SK-N-SH (cell line): ENCODE measurements around the gene SNED1. TPM values are rescaled to one million over a fixed set of nuclear protein-coding genes. Genes with fewer than 3 reads are reported as not detected.

ENCODE experiments used
- CTCF ChIA-PET: fragments of 300-600, 350-600 bp; formaldehyde crosslinking; extraction: SDS; loops from one replicate; lab custom pipeline; 2021; lab: Yijun Ruan, JAX
- POLR2A ChIA-PET: fragments of 350-600 bp; sonication (Branson Sonifier 250); formaldehyde crosslinking; extraction: SDS; loops from one replicate; lab custom pipeline; 2020; ENCODE audit warnings: antibody characterized with exemption, inconsistent platforms; lab: Yijun Ruan, JAX
- DNase-seq: peaks from one replicate; pipeline ENCODE4 v3.0.0; 2012
- H2AFZ ChIP-seq: fragments of 200-600 bp; sonication (generic); 2 replicates; pipeline ENCODE4 v1.8.1; 2016; ENCODE audit warnings: antibody characterized with exemption, mild to moderate bottlenecking, low read depth
- H3F3A ChIP-seq: fragments of 200-600 bp; sonication (generic); replicated peaks from 2 replicates; pipeline ENCODE3; 2016; ENCODE audit warnings: antibody characterized with exemption, mild to moderate bottlenecking; ENCODE audit not compliant: insufficient read depth
- H3K27ac ChIP-seq, 2 experiments: fragments of 200-500 bp in 1 of 2; fragments of 200-600 bp in 1 of 2; sonication (Bioruptor generic) in 1 of 2; sonication (generic), shearing (Covaris generic) in 1 of 2; 2 replicates each; pipeline versions ENCODE4 v1.5.1 to v1.6.1; 2014 to 2016; ENCODE audit warnings: low read depth in 2 of 2, inconsistent platforms in 1 of 2, low read length in 1 of 2, mild to moderate bottlenecking in 1 of 2, mixed read lengths in 1 of 2
- H3K27me3 ChIP-seq: fragments of 200-600 bp; sonication (generic), shearing (Covaris generic); 2 replicates; pipeline ENCODE4 v1.6.1; 2016; ENCODE audit warnings: mixed run types; ENCODE audit not compliant: insufficient read depth
- H3K36me3 ChIP-seq, 2 experiments: fragments of 200-500 bp in 1 of 2; fragments of 200-600 bp in 1 of 2; sonication (Bioruptor generic) in 1 of 2; sonication (generic) in 1 of 2; replicated peaks in 1 of 2; 2 replicates each; pipeline versions ENCODE3 to v1.5.1; 2014 to 2016; ENCODE audit warnings: low read length in 1 of 2, mild to moderate bottlenecking in 1 of 2; ENCODE audit not compliant: insufficient read depth in 2 of 2, control insufficient read depth in 1 of 2
- H3K4me1 ChIP-seq, 2 experiments: fragments of 200-500 bp in 1 of 2; fragments of 200-600 bp in 1 of 2; sonication (Bioruptor generic) in 1 of 2; sonication (generic), shearing (Covaris generic) in 1 of 2; 2 replicates each; pipeline versions ENCODE4 v1.5.1 to v1.6.1; 2014 to 2016; ENCODE audit warnings: low read depth in 1 of 2, low read length in 1 of 2, mixed run types in 1 of 2; ENCODE audit not compliant: insufficient read depth in 2 of 2, control insufficient read depth in 1 of 2
- H3K4me2 ChIP-seq: fragments of 200-600 bp; sonication (generic), shearing (Covaris generic); 2 replicates; pipeline ENCODE4 v1.6.1; 2017; ENCODE audit warnings: mixed run types
- H3K4me3 ChIP-seq, 2 experiments: fragments of 200-500 bp in 1 of 2; fragments of 200-600 bp in 1 of 2; sonication (Bioruptor generic) in 1 of 2; sonication (generic), shearing (Covaris generic) in 1 of 2; 2 replicates each; pipeline versions ENCODE4 v1.5.1 to v1.8.1; 2014 to 2016; ENCODE audit warnings: low read depth in 2 of 2, inconsistent platforms in 1 of 2, low read length in 1 of 2, mild to moderate bottlenecking in 1 of 2, mixed read lengths in 1 of 2, moderate library complexity in 1 of 2
- H3K79me2 ChIP-seq: fragments of 200-600 bp; sonication (generic); 2 replicates; pipeline ENCODE4 v1.8.1; 2017; ENCODE audit warnings: mild to moderate bottlenecking; ENCODE audit not compliant: insufficient read depth
- H3K9ac ChIP-seq: fragments of 200-600 bp; sonication (generic); 2 replicates; pipeline ENCODE4 v1.6.1; 2017; ENCODE audit warnings: mixed run types
- H3K9me2 ChIP-seq: fragments of 200-600 bp; sonication (generic); 2 replicates; pipeline ENCODE4 v1.6.1; 2017; ENCODE audit warnings: mixed run types
- H3K9me3 ChIP-seq: fragments of 200-600 bp; sonication (generic); 2 replicates; pipeline ENCODE4 v1.6.1; 2017; ENCODE audit warnings: mixed run types, mild to moderate bottlenecking, moderate library complexity
- H4K20me1 ChIP-seq: fragments of 200-600 bp; sonication (generic); 2 replicates; pipeline ENCODE4 v1.6.1; 2017; ENCODE audit warnings: mild to moderate bottlenecking, mixed run types; ENCODE audit not compliant: insufficient read depth
- ELF1 ChIP-seq: IDR thresholded peaks from 2 replicates; pipeline ENCODE4 v1.4.0; 2012
- FOXJ3 ChIP-seq: sonication (generic); formaldehyde crosslinking; IDR thresholded peaks from 2 replicates; pipeline ENCODE4 v1.5.1; 2020; ENCODE audit warnings: mild to moderate bottlenecking, missing genetic modification reagents
- GATA2 ChIP-seq: sonication (generic); formaldehyde crosslinking; IDR thresholded peaks from 2 replicates; pipeline ENCODE4 v1.5.0; 2020; ENCODE audit warnings: mild to moderate bottlenecking, missing genetic modification reagents
- NFIC ChIP-seq: IDR thresholded peaks from 2 replicates; pipeline ENCODE4 v1.4.0; 2012; ENCODE audit warnings: borderline replicate concordance
- NRF1 ChIP-seq: IDR thresholded peaks from 2 replicates; pipeline ENCODE4 v1.6.1; 2012; ENCODE audit warnings: low read depth, mild to moderate bottlenecking, low read length
- RCOR1 ChIP-seq: fragments of 150-350 bp; IDR thresholded peaks from 2 replicates; pipeline ENCODE4 v1.6.1; 2017; ENCODE audit warnings: antibody characterized with exemption, low read length
- REST ChIP-seq: IDR thresholded peaks from 2 replicates; pipeline ENCODE4 v1.6.1; 2012; ENCODE audit warnings: mild to moderate bottlenecking, low read depth, low read length, moderate library complexity
- RFX5 ChIP-seq: IDR thresholded peaks from 2 replicates; pipeline ENCODE4 v1.6.1; 2012; ENCODE audit warnings: mild to moderate bottlenecking, improper control_type of control experiment, low read length
- RXRA ChIP-seq: IDR thresholded peaks from 2 replicates; pipeline ENCODE4 v1.4.0; 2012; ENCODE audit warnings: low read depth, mild to moderate bottlenecking, borderline replicate concordance
- SMC3 ChIP-seq: IDR thresholded peaks from 2 replicates; pipeline ENCODE4 v1.6.1; 2012; ENCODE audit warnings: low read depth, low read length, improper control_type of control experiment
- TAF1 ChIP-seq: IDR thresholded peaks from 2 replicates; pipeline ENCODE4 v1.6.1; 2012; ENCODE audit warnings: low read depth, mild to moderate bottlenecking, low read length, moderate library complexity, borderline replicate concordance
- TCF12 ChIP-seq: IDR thresholded peaks from 2 replicates; pipeline ENCODE4 v1.4.0; 2012
- TEAD4 ChIP-seq: IDR thresholded peaks from 2 replicates; pipeline ENCODE4 v1.4.0; 2012; ENCODE audit warnings: mild to moderate bottlenecking, borderline replicate concordance; ENCODE audit not compliant: insufficient read depth
- USF1 ChIP-seq: IDR thresholded peaks from 2 replicates; pipeline ENCODE4 v1.4.0; 2012; ENCODE audit warnings: low read depth, borderline replicate concordance
- WGBS: methylation state at CpG from one replicate; pipeline ENCODE4 v1.1.6; 2017; ENCODE audit warnings: low lambda C conversion rate; 5-methylcytosine and 5-hydroxymethylcytosine counted together
- polyA plus RNA-seq, 3 experiments: library from polyadenylated mRNA; depleted of rRNA; stranded (reverse); fragments of >200 nt; gene quantifications; 2 replicates each; pipeline ENCODE4 v1.2.3, GENCODE V29; 2012

The SNED1 gene
- polyA plus RNA-seq, 1 of the 3 experiments (the other 2 are of a cell fraction): 0.03 TPM

GRCh38 chr2:241063093-241063551, 64.7 kb downstream of the SNED1 start:
- POLR2A ChIA-PET: no interaction called here
- no peaks in the 10 kb centered on the region for H3K79me2 ChIP-seq
- no peaks in the 10 kb centered on the region for H4K20me1 ChIP-seq
- H3K9me3 ChIP-seq: no peaks in the 10 kb centered on the region
- H3K4me3 ChIP-seq: no peak overlapping the region
- H3K27ac ChIP-seq: no peak overlapping the region
- H3K36me3 ChIP-seq: no peaks in the 10 kb centered on the region
- TF ChIP-seq FOXJ3 (CRISPR knock-in tag) (no peak), RFX5 (no peak), ELF1 (no peak), RXRA (no peak), USF1 (no peak), SMC3 (no peak), REST (no peak), TEAD4 (no peak)
- no peaks in the 10 kb centered on the region; a peak in 1 of 4 replicates for H3K4me1 ChIP-seq
- no peak overlapping the region for H3K9ac ChIP-seq
- H3K27me3 ChIP-seq: no peaks in the 10 kb centered on the region; the same call in 1 of the 2 replicates
- H3K9me2 ChIP-seq: no peaks in the 10 kb centered on the region
- 97% methylated on average over 4 of the region's 13 CpGs for WGBS
- H2AFZ ChIP-seq: no peak overlapping the region
- CTCF ChIA-PET: no interaction called here
- no peaks in the 10 kb centered on the region for H3F3A ChIP-seq
- DNase-seq: peak; percentile 24
- no peak overlapping the region for H3K4me2 ChIP-seq

GRCh38 chr2:241063587-241063986, 65.2 kb downstream of the SNED1 start:
- Histone ChIP-seq H3F3A (no peaks in the 10 kb centered on the region), H3K79me2 (no peaks in the 10 kb centered on the region), H3K27me3 (no peaks in the 10 kb centered on the region; the same call in 1 of the 2 replicates), H3K9me2 (no peaks in the 10 kb centered on the region), H3K36me3 (no peaks in the 10 kb centered on the region), H3K9me3 (no peaks in the 10 kb centered on the region), H3K9ac (no peak overlapping the region), H3K27ac (no peak overlapping the region), H3K4me3 (peak overlapping the region in 1 of 2 experiments; percentile 21; a peak in 1 of 4 replicates), H3K4me1 (no peaks in the 10 kb centered on the region; a peak in 1 of 4 replicates), H3K4me2 (no peak overlapping the region), H4K20me1 (no peaks in the 10 kb centered on the region), H2AFZ (no peak overlapping the region)
- no peak for TF ChIP-seq TCF12
- no peak for TF ChIP-seq TAF1
- no peak for TF ChIP-seq NRF1
- TF ChIP-seq RCOR1: no peak
- no peak for TF ChIP-seq NFIC
- TF ChIP-seq GATA2: no peak
- TF ChIP-seq ELF1: no peak
- ChIA-PET POLR2A (no interaction called here), CTCF (interaction anchor here (1.5 kb wide), 1 partner anchor 14 kb away, joined by 6 read pairs; no protein-coding TSS in a partner anchor)
- DNase-seq: peak; percentile 56
- WGBS: 26% methylated on average over 3 of the region's 8 CpGs
